ENCODE results near the gene TRMU. TPM values are rescaled to one million over a fixed set of nuclear protein-coding genes. Genes with fewer than 3 reads are reported as not detected.

Gene TRMU
- total and polyA plus RNA-seq, 2 experiments from 2014 or later: 48.3 to 70.4 TPM

- peaks cover 13% of the 10 kb centered on the region for H3K27me3 Mint-ChIP-seq (ENCODE audit: insufficient read depth, low read depth, poor library complexity)
- H3F3A ChIP-seq (replicated peaks; ENCODE audit: low read depth): no peaks in the 10 kb centered on the region
- H3K27ac ChIP-seq (ENCODE audit: low read depth): no peak overlapping the region
- H4K20me1 ChIP-seq (replicated peaks; ENCODE audit: insufficient read depth): no peaks in the 10 kb centered on the region
- ATAC-seq (no peak), DNase-seq (ENCODE audit: low spot score) (no peak)
- no peaks in the 10 kb centered on the region for H3K79me2 ChIP-seq (replicated peaks; ENCODE audit: insufficient read depth)
- H3K9me2 ChIP-seq (ENCODE audit: insufficient read depth): no peaks in the 10 kb centered on the region
- no peak overlapping the region for H2AFZ ChIP-seq
- H3K9me3 Mint-ChIP-seq: no peaks in the 10 kb centered on the region
- H3K4me3 Mint-ChIP-seq: no peak overlapping the region
- H3K27me3 ChIP-seq (ENCODE audit: insufficient read depth): no peaks in the 10 kb centered on the region
- no peak overlapping the region for H3K4me3 ChIP-seq
- TF ChIP-seq EZH2phosphoT487 (IDR thresholded peaks at IDR 0.05; ENCODE audit: unreplicated experiment): no peak
- TF ChIP-seq STAT1 (IDR thresholded peaks at IDR 0.05; ENCODE audit: unreplicated experiment): no peak
- TF ChIP-seq ZNF114 (CRISPR knock-in tag; IDR thresholded peaks at IDR 0.05): no peak
- TF ChIP-seq NANOG (IDR thresholded peaks at IDR 0.05; ENCODE audit: borderline replicate concordance): no peak
- TF ChIP-seq REST (IDR thresholded peaks at IDR 0.05; ENCODE audit: unreplicated experiment): no peak
- TF ChIP-seq ZNF462 (CRISPR knock-in tag; IDR thresholded peaks at IDR 0.05): no peak
- no peak for TF ChIP-seq POLR2AphosphoS5 (IDR thresholded peaks at IDR 0.05; ENCODE audit: low read depth)
- no peak for TF ChIP-seq CREB1 (CRISPR knock-in tag; IDR thresholded peaks at IDR 0.05; ENCODE audit: low read depth)
- TF ChIP-seq CTCF (conservative IDR thresholded peaks at IDR 0.05; ENCODE audit: low read depth in 2 of 2): no peak
- TF ChIP-seq ETS1 (IDR thresholded peaks at IDR 0.05): no peak
- no peak for TF ChIP-seq EZH2 (IDR thresholded peaks at IDR 0.05; ENCODE audit: low read depth, unreplicated experiment)
- H3K27ac Mint-ChIP-seq: no peak overlapping the region
- H3K36me3 Mint-ChIP-seq (ENCODE audit: low read depth): no peaks in the 10 kb centered on the region
- H3K36me3 ChIP-seq (ENCODE audit: insufficient read depth): no peaks in the 10 kb centered on the region
- H3K4me1 ChIP-seq (ENCODE audit: insufficient read depth): no peaks in the 10 kb centered on the region
- no peak overlapping the region for H3K4me2 ChIP-seq
- H3K4me1 Mint-ChIP-seq: peaks cover 4% of the 10 kb centered on the region; the same call in 1 of the 3 replicates
These were observed 53.1 kb downstream of the TRMU start for GRCh38 chr22:46388647-46389046.

Measured in GM23338 (cell line).